Smooth muscle cell of the coronary artery (primary cell): ENCODE data around the gene PSG6. TPM values are rescaled to one million over a fixed set of nuclear protein-coding genes. Genes with fewer than 3 reads are reported as not detected.

ENCODE experiments used
- total RNA-seq: library from RNA; depleted of rRNA; stranded (reverse); fragments of >200 nt; gene quantifications from 2 replicates; pipeline ENCODE4 v1.2.3, GENCODE V29; 2014; ENCODE audit warnings: low replicate concordance

Gene PSG6
- total RNA-seq, result not detected in 2 replicates

DNA sequence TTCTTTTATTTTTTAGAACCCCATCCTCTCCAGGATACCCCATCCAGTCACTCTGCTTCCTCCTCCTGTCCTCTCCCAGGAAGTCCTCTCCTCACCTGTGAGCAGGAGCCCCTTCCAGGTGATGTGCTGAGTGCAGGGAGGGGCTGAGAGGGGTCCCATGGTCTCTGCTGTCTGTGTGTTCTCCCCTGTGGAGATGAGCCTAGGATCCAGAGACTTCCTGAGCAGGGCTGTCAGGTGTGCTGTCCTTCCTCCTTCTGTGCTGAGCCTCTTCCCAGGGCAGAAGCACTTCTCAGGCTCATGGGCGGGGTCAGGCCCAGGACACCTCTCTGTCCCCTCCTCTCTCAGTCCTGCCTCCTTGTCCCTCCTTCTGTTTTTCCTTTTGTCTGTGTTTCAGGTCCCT, at the start of gene PSG6:
TSS of gene PSG6 (minus strand) at position 261 of the 400 bp plus-strand sequence. CDS start at position 159, 102 bp downstream.

DNA sequence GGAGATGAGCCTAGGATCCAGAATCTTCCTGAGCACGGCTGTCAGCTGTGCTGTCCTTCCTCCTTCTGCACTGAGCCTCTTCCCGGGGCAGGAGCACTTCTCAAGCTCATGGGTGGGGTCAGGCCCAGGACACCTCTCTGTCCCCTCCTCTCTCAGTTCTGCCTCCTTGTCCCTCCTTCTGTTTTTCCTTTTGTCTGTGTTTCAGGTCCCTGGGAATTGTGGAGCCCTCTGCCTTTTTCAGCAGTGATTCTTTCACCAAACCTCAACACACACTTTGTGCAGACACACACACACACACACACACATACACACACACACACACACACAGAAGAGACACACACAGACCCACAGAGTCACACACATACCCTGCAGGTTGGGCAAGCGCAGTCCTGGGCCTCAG, 19.4 kb upstream of the PSG6 start, which contains the start of gene PSG7:
TSS of gene PSG7 (minus strand) at position 101 of the 400 bp plus-strand sequence. CDS start 131 bp downstream, outside the sequence.

DNA sequence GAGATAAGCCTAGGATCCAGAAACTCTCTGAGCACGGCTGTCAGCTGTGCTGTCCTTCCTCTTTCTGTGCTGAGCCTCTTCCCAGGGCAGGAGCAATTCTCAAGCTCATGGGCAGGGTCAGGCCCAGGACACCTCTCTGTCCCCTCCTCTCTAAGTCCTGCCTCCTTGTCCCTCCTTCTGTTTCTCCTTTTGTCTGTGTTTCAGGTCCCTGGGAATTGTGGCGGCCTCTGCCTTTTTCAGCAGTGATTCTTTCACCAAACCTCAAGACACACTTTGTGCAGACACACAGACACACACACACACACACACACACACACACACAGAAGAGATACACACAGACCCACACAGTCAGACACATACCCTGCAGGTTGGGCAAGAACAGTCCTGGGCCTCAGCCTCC, 38.1 kb downstream of the PSG6 start, which contains the start of gene PSG1:
TSS of gene PSG1 (minus strand) at position 101 of the 400 bp plus-strand sequence. CDS start 132 bp downstream, outside the sequence.

Other genes starting within 250 kb of the PSG6 start
- not detected in 2 replicates for gene PSG3, start 177.4 kb downstream of the PSG6 start, total RNA-seq
- not detected in 2 replicates for gene PSG8, start 152.2 kb downstream of the PSG6 start, total RNA-seq
- 1.2 TPM in 1 of 2 replicates, not detected in the other for gene PSG1, start 38.2 kb downstream of the PSG6 start, total RNA-seq
- not detected in 2 replicates for gene PSG7, start 19.3 kb upstream of the PSG6 start, total RNA-seq
- gene PSG11, start 108.6 kb upstream of the PSG6 start, total RNA-seq, result not detected in 2 replicates
- not detected in 2 replicates for gene PSG2, start 164.8 kb upstream of the PSG6 start, total RNA-seq